GM12892 (cell line): ENCODE measurements around the gene KRTAP5-9. TPM values are rescaled to one million over a fixed set of nuclear protein-coding genes. Genes with fewer than 3 reads are reported as not detected.

Source experiments
- DNase-seq: peaks from one replicate; pipeline ENCODE4 v3.0.0; 2011; ENCODE audit not compliant: insufficient read length
- FAIRE-seq: peaks from 2 replicates; lab custom pipeline; 2011; peaks lifted over from hg19 to GRCh38; lab: Jason Lieb, UNC
- POLR2A ChIP-seq: IDR thresholded peaks from 2 replicates; pipeline ENCODE4 v1.6.1; 2011; ENCODE audit warnings: low read depth, low read length, control low read depth
- POLR2AphosphoS5 ChIP-seq: IDR thresholded peaks from 2 replicates; pipeline ENCODE4 v1.6.1; 2011; ENCODE audit warnings: low read depth, low read length, control low read depth
- TAF1 ChIP-seq: IDR thresholded peaks from 2 replicates; pipeline ENCODE4 v1.6.1; 2011; ENCODE audit warnings: low read depth, mild to moderate bottlenecking, control low read depth, low read length, borderline replicate concordance
- polyA plus RNA-seq: library from polyadenylated mRNA; unstranded; fragments of >200 nt; gene quantifications from one replicate; pipeline ENCODE4 v1.2.1, GENCODE V29; 2012; ENCODE audit warnings: missing spikeins, inconsistent platforms; ENCODE audit not compliant: missing spikeins

Gene KRTAP5-9, protein sequence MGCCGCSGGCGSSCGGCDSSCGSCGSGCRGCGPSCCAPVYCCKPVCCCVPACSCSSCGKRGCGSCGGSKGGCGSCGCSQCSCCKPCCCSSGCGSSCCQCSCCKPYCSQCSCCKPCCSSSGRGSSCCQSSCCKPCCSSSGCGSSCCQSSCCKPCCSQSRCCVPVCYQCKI
- 0.32 TPM for polyA plus RNA-seq

DNA sequence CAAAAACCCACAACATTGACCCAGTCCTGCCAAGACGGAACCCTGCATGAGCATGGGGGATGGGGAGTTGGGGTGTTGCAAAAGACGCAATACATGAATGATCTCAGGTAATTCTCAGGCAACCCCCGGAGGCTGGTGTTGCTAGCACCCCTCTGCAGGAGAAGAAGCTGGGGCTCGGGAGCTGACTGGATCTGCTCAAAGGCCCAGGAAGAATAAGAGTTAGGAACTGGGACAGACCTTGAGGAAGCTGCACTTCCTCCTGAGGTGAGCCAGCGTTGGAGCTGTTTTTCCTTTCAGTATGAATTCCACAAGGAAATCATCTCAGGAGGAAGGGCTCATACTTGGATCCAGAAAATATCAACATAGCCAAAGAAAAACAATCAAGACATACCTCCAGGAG, at the start of gene KRTAP5-9:
Gene KRTAP5-9, plus strand, starts transcription at position 301 of the 400 bp plus-strand sequence. CDS start 238 bp downstream, outside the sequence.
- DNase-seq (no peak), FAIRE-seq (no peak)
- TF ChIP-seq TAF1 (no peak), POLR2AphosphoS5 (no peak), POLR2A (no peak)

DNA sequence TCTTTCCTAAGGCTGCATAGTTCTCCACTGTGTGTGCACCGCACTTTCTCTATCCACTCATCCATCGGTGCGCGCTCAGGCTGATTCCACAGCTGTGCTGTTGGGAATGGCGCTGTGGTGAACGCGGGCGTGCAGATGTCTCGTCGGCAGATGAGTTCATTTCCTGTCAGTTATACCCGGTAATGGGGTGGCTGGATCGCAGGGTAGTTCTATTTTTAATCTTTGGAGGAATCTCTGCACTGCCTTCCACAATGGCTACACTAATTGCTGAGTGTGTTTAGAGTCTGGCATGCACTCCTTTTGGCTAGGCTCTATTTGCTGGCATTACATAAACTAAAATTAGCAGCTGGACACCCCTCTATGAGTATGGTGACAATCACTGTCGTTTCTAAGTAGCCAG, 49.1 kb upstream of the KRTAP5-9 start:
- FAIRE-seq, result no peak
- no peak for TF ChIP-seq POLR2AphosphoS5
- no peak for TF ChIP-seq POLR2A
- TF ChIP-seq TAF1, result no peak
- no peak for DNase-seq

DNA sequence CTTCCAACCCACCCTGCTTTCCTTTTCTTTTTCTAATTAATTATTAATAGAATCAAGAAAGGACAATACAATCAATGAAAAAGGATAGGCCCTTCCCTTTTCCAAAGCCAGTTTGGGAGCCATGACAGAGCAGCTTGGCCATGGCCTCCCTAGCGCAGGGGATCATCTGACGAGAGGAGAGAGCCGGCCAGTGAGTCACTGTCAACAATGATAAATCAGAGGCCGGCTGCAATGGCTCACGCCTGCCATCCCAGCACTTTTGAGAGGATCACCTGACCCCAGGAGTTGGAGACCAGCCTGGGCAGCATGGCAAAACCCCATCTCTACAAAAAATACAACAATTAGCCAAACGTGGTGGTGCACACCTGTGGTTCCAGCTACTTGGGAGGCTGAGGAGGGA, 48.7 kb upstream of the KRTAP5-9 start:
- FAIRE-seq, result no peak

DNA sequence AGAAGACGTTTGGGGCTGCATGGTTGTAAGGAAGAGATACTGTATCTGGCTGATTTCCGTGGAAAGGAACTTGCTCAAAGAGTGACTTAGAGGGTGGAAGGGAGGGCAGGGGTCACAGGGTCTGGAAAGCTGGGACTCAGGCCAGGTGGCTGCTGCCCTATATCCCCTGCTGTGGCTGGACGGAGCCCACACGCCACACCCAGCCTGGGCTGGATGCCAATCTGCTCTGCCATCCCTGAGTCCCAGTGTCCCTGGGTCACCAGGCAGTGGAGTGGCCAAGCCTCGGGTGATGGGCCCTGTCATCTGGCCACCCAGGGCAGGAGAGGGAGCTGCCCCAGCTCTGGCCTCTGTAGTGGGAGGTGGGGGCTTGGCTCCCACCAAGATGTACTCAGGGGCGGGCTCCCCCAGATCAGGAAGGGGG, 47.6 kb upstream of the KRTAP5-9 start:
- no peak for FAIRE-seq
- TF ChIP-seq TAF1 (no peak), POLR2AphosphoS5 (no peak), POLR2A (no peak)
- DNase-seq, result no peak

More for the DNA sequence above, 48.7 kb upstream of the KRTAP5-9 start:
- TF ChIP-seq TAF1 (no peak), POLR2AphosphoS5 (no peak), POLR2A (no peak)
- DNase-seq, result no peak

DNA sequence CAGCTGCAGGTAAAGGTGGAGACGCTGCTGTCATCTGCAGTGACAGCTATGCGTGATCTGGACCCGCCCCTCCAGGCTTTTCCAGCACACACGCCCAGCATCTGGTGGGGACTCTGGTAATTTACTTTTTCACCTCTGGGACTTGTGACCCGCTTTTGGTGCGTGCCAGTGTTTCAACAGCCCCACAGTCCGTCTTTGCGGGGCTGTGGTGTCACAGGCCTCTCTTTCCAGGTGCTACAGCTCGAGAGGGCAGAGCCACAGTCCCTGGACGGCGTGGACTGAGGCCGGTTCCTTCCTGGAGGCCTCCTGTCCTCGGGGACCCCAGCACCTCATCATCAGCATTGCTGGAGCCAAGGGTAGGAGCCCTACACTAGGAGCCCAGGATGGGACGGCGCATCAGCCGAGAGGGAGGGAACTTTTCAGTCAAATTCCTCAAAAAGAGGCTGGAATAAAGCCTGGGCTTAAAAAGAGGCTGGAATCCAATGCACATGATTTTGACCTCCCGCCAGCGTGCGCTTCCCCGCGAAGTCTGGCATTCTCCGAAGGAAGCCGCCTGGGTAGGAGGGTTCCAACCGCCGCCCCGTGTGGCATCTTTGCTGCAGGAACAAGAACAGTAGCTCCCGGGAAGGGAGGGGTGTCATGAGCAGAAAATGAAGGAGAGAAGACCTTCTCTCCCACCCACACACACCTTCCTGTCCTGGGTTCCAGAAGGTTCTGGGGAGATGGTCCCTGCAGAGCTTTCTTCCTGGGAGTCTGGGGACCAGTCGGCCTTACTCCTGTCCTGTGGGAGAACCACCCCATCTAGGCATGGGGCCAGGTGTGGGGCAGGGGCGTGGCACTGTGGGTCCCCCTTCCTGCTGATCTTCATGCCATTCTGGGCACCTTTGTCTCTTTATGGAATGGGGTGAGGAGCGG, 46.9 kb upstream of the KRTAP5-9 start:
- DNase-seq, result no peak
- no peak for TF ChIP-seq POLR2A
- TF ChIP-seq POLR2AphosphoS5, result no peak
- TF ChIP-seq TAF1, result no peak
- no peak for FAIRE-seq

- TF ChIP-seq POLR2A, result no peak
- TF ChIP-seq TAF1, result no peak
- no peak for TF ChIP-seq POLR2AphosphoS5
- FAIRE-seq, result no peak
Observed at GRCh38 chr11:71502026-71502425, 46.2 kb upstream of the KRTAP5-9 start.

DNA sequence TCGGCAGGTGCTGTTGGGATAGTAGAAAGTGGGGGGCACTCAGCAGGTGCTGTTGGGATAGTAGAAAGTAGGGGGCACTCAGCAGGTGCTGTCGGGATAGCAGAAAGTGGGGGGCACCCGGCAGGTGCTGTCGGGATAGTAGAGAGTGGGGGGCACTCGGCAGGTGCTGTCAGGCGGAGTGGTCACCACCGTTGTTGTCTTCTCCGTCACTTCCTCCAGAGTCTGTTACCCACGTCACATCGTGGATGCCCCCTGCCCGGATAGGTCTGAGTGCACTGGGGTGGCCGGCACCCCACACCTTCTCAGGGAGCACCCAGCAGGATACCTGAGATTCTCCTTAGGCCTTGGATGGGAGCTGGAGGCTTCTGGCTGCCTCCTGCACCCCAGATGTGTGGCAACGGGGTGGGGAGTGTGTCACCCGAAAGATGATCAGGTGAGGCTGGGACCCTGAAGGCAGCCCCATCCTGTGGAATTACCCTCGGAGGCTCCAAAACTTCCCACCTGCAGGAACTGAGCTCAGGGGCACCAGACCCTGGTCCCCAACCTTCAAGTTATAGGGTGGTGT, 45.3 kb upstream of the KRTAP5-9 start:
- no peak for TF ChIP-seq POLR2AphosphoS5
- no peak for TF ChIP-seq POLR2A
- no peak for TF ChIP-seq TAF1
- FAIRE-seq (no peak), DNase-seq (no peak)

More at GRCh38 chr11:71502026-71502425, 46.2 kb upstream of the KRTAP5-9 start:
- no peak for DNase-seq

- no peak for TF ChIP-seq POLR2A
- no peak for TF ChIP-seq TAF1
- no peak for TF ChIP-seq POLR2AphosphoS5
- FAIRE-seq (no peak), DNase-seq (no peak)
Observed at GRCh38 chr11:71504531-71504930, 43.7 kb upstream of the KRTAP5-9 start.

GRCh38 chr11:71505001-71505400, 43.2 kb upstream of the KRTAP5-9 start:
- no peak for DNase-seq
- TF ChIP-seq TAF1 (no peak), POLR2AphosphoS5 (no peak), POLR2A (no peak)
- no peak for FAIRE-seq

DNA sequence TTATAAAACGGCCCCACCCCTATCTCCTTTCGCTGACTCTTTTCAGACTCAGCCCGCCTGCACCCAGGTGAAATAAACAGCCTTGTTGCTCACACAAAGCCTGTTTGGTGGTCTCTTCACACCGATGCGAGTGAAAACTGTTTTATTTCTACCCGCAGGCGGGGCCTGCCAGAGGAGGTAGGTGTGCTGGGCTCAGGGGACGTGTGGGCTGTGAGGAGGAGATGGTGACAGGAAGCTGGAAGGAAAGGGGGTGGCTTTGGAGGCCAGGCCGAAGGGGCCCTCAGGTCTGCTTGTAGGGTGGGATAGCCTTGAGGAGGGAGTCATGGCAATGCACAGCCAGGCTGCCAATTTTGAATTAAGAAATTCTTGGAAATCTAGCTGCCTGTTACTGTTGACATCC, 42.4 kb upstream of the KRTAP5-9 start:
- no peak for DNase-seq
- no peak for FAIRE-seq
- no peak for TF ChIP-seq POLR2A
- no peak for TF ChIP-seq POLR2AphosphoS5
- TF ChIP-seq TAF1, result no peak

- FAIRE-seq, result no peak
- no peak for TF ChIP-seq POLR2AphosphoS5
- TF ChIP-seq POLR2A, result no peak
- no peak for TF ChIP-seq TAF1
- no peak for DNase-seq
Observed at GRCh38 chr11:71507102-71507501, 41.1 kb upstream of the KRTAP5-9 start.

DNA sequence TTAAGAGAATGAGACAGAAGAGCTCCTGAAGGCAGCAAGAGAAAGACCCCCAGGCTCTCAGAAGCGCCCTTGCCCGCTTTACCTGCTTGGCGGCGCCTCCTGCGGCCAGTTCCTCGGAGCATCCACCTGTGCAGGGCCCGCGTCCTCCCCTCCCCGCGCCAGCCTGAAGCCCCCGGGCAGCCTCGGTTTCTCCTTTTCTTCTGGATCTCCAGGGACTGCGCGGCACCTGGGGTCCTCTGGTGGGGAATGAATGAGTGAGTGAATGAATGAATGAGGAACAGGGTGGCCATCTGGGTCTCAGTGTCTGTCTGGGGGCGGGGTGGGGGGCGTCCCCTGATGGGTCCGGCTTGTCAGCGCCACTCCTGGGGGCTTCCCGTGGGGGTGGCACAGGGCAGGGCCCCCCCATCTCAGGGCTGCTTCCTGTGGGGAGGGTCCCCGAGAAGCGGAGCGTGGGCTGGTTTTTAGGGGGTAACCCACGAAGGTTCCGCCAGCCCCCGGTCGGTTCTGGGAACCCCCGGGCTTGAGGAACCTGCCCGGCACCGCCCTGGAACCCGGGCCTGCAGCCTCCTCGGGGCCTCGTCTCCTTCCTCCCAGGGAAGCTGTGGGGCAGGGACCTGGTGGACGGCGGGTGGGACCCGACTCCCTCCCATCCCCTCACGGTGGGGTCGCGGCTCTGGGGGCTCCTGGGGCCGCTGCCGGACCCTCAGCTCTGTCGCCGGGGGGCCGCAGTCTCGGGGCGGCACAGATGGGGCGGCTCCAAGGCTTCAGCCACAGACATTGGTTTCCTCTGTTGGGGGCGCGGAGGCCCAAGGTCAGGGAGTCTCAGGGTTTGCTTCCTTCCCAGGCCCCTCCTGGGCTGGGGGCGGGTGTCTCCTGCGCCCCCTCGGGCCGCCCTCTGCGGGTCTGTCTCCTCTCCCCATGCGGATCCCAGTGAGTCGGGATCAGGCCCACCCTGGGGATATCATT, 29.4 kb upstream of the KRTAP5-9 start:
- TF ChIP-seq POLR2A, result no peak
- TF ChIP-seq TAF1, result no peak
- no peak for TF ChIP-seq POLR2AphosphoS5
- FAIRE-seq (no peak), DNase-seq (no peak)
